ENCODE measurements around the gene KIAA1671.

KIAA1671 gene

DNA sequence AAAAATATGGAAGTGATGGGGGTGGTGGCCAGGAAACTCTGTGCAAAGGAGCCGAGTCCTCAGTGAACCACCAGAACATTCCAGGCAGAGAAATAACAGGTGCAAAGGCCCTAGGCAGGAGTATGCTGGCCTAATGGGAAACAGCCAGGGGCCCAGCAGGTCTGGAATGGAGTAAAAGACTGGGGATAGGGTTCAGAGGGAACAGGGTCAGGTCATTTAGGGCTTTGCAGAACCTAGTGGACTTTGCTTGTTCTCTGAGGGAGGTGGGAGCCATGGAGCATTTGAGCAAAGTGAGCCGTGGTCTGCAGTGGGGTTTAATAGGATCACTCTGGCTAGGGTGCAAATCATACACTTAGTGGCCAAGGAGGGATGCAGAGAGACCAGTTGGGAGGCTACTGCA, 255.8 kb downstream of the KIAA1671 start:
- no peak for DNase-seq (ENCODE audit: extremely low spot score)
- TF ChIP-seq CTCF (IDR thresholded peaks at IDR 0.05; ENCODE audit: control extremely low read depth, extremely low read depth, low read depth, missing control alignments), result no peak
- CTCF ChIA-PET, result no interaction called here
- POLR2A ChIA-PET, result no interaction called here

GRCh38 chr22:25208743-25209505, 256.4 kb downstream of the KIAA1671 start:
- no peak for DNase-seq (ENCODE audit: extremely low spot score)
- CTCF ChIA-PET, result no interaction called here
- no peak for TF ChIP-seq CTCF (IDR thresholded peaks at IDR 0.05; ENCODE audit: control extremely low read depth, extremely low read depth, low read depth, missing control alignments)
- POLR2A ChIA-PET, result no interaction called here

DNA sequence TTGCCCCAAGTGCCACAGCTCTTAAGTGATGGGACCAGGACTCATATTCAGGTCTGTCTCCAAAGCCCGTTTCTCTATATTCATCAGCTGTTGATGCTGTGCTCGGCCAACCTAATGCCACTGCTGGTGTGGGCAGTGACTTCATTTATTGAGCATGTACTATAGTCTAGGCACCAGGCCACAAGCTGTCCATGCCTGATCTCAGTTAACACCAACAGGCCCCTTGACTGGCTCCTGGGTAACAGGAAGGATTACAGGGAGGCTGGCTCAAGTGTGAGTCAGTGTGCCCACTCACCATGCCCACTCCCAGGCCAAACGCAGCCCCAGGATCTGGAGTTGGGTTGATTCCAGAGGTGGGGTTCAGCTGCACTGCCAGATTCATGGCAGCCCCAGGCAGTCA, 258.3 kb downstream of the KIAA1671 start:
- no peak for TF ChIP-seq CTCF (IDR thresholded peaks at IDR 0.05; ENCODE audit: control extremely low read depth, extremely low read depth, low read depth, missing control alignments)
- DNase-seq (ENCODE audit: extremely low spot score), result no peak
- CTCF ChIA-PET, result interaction anchor here (1.2 to 3.0 kb wide), 2 partner anchors 8 to 22 kb away, joined by 3 to 24 read pairs; no protein-coding TSS in a partner anchor
- POLR2A ChIA-PET, result no interaction called here

DNA sequence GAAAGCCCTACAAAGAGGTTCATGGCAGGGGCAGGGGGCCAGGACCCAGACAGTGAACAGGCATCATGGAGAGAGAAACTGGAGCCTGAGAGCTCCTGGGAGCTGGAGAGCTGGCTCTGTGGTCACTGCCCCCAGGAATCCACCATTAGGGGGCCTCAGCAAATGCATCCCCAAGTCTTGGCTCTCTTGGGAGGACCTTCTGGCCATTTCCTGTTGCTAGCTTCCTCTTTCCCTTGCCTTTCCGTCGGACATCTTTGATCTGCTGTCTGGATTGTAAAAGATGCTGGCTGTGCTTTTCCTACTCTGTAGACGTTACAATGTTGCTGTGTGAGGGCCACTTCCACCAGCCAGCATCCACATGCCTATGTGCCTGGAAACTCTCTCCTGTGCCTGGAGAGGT, 259.8 kb downstream of the KIAA1671 start:
- ChIA-PET CTCF (interaction anchor here (0.9 to 3.0 kb wide), 2 partner anchors 10 to 15 kb away, joined by 3 to 24 read pairs; no protein-coding TSS in a partner anchor), POLR2A (no interaction called here)
- DNase-seq (ENCODE audit: extremely low spot score), result no peak
- TF ChIP-seq CTCF (IDR thresholded peaks at IDR 0.05; ENCODE audit: control extremely low read depth, extremely low read depth, low read depth, missing control alignments), result no peak

GRCh38 chr22:25213221-25213620, 260.7 kb downstream of the KIAA1671 start:
- DNase-seq (ENCODE audit: extremely low spot score), result no peak
- TF ChIP-seq CTCF (IDR thresholded peaks at IDR 0.05; ENCODE audit: control extremely low read depth, extremely low read depth, low read depth, missing control alignments), result no peak
- ChIA-PET POLR2A (no interaction called here), CTCF (interaction anchor here (0.9 to 3.0 kb wide), 4 partner anchors 11 to 560 kb away, joined by 3 to 24 read pairs (median 5); no protein-coding TSS in a partner anchor)

DNA sequence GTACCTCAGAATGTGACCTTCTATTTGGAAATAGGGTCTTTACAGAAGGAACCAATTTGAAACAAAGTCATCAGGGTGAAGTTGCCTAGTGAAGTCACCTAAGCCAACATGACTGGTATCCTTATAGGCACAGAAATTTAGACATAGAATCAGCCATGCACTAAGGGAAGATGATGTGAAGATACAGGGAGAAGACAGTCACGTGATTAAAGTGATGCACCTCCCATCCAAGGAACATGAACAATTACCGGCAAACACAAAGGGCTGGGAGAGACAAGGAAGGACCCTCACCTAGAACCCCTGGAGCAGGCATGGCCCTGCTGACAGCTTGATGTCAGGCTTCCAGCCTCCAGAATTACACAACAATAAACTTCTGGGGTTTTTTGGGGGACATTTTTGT, 263.7 kb downstream of the KIAA1671 start:
- POLR2A ChIA-PET, result no interaction called here
- no peak for TF ChIP-seq CTCF (IDR thresholded peaks at IDR 0.05; ENCODE audit: control extremely low read depth, extremely low read depth, low read depth, missing control alignments)
- CTCF ChIA-PET, result interaction anchor here (2.0 kb wide), 1 partner anchor 14 kb away, joined by 8 read pairs; no protein-coding TSS in a partner anchor
- DNase-seq (ENCODE audit: extremely low spot score), result no peak

All from GM10248 (cell line).